ENCODE measurements around the gene GGTLC1.

DNA sequence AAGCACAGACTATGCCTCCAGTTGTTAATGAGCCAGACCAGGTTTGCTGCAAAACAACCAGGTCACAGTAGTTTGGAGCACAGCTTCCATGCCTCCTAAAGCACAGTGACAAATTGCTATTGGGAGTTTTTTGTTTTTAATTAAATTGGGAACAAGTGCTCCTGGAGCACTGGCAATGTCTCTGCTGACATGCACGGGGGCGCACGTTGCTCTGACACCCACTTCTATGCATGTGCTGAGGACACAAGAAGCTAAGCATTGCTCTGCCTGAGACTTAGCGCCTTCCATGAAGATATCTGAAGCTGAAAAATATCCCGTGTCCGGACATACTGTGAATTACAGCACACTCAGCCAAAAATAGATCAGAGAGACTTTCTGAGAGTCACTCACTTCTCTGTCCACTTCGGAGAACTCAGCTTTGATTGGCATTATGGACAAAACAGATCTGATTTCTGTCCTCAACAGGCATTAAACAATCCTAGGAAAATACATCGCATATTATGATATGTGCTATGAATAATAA is 18.6 kb upstream of the GGTLC1 start:
- TF ChIP-seq, protein P1, sequence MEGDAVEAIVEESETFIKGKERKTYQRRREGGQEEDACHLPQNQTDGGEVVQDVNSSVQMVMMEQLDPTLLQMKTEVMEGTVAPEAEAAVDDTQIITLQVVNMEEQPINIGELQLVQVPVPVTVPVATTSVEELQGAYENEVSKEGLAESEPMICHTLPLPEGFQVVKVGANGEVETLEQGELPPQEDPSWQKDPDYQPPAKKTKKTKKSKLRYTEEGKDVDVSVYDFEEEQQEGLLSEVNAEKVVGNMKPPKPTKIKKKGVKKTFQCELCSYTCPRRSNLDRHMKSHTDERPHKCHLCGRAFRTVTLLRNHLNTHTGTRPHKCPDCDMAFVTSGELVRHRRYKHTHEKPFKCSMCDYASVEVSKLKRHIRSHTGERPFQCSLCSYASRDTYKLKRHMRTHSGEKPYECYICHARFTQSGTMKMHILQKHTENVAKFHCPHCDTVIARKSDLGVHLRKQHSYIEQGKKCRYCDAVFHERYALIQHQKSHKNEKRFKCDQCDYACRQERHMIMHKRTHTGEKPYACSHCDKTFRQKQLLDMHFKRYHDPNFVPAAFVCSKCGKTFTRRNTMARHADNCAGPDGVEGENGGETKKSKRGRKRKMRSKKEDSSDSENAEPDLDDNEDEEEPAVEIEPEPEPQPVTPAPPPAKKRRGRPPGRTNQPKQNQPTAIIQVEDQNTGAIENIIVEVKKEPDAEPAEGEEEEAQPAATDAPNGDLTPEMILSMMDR (conservative IDR thresholded peaks at IDR 0.05 in 1 of 2, IDR thresholded peaks at IDR 0.05 in 1 of 2; ENCODE audit: extremely low read depth in 1 of 2, insufficient read depth in 1 of 2, low read depth in 1 of 2, low read length in 2 of 2) = no peak
- TF ChIP-seq EZH2 (IDR thresholded peaks at IDR 0.05; ENCODE audit: borderline replicate concordance, low read length) = no peak
